Endothelial cell of umbilical vein (primary cell): ENCODE measurements around the gene BPIFB3.

Source experiments
- EZH2 ChIP-seq: IDR thresholded peaks from 2 replicates; pipeline ENCODE4 v1.6.1; 2012; ENCODE audit warnings: borderline replicate concordance, low read depth, mild to moderate bottlenecking, moderate library complexity, low read length, inconsistent platforms; ENCODE audit not compliant: severe bottlenecking
- JUN ChIP-seq: IDR thresholded peaks from 2 replicates; pipeline ENCODE4 v1.6.1; 2011; ENCODE audit warnings: borderline replicate concordance, low read depth; ENCODE audit not compliant: insufficient read length, insufficient read depth
- POLR2A ChIP-seq: IDR thresholded peaks from 2 replicates; pipeline ENCODE4 v1.6.1; 2012; ENCODE audit warnings: low read depth, mild to moderate bottlenecking, control low read depth, low read length
- TF ChIP-seq, protein P1 (sequence below), 2 donors: IDR thresholded peaks; 1 replicate in 1 of 2; 2 replicates in 1 of 2; pipeline ENCODE4 v1.5.1; 2011; ENCODE audit warnings: low read length in 2 of 2, mild to moderate bottlenecking in 2 of 2, moderate library complexity in 2 of 2, control low read depth in 1 of 2, inconsistent platforms in 1 of 2, low read depth in 1 of 2; ENCODE audit not compliant: insufficient read depth in 1 of 2; ENCODE audit errors: extremely low read depth in 1 of 2

DNA sequence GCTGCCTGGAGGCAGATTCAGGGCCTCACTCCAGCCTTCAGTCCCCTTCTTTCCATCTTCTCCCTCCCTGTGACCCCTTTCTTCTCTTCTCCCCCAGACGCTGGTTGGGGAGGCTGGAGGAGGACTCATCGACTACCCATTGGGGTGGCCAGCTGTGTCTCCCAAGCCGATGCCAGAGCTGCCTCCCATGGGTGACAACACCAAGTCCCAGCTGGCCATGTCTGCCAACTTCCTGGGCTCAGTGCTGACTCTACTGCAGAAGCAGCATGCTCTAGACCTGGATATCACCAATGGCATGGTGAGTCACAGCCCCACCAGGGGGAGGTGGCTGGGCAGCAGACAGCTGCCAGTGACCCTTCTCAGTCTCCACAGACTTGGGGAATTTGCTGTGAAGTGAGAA, 38.7 kb downstream of the BPIFB3 start:
- TF ChIP-seq EZH2: no peak
- TF ChIP-seq, protein P1, sequence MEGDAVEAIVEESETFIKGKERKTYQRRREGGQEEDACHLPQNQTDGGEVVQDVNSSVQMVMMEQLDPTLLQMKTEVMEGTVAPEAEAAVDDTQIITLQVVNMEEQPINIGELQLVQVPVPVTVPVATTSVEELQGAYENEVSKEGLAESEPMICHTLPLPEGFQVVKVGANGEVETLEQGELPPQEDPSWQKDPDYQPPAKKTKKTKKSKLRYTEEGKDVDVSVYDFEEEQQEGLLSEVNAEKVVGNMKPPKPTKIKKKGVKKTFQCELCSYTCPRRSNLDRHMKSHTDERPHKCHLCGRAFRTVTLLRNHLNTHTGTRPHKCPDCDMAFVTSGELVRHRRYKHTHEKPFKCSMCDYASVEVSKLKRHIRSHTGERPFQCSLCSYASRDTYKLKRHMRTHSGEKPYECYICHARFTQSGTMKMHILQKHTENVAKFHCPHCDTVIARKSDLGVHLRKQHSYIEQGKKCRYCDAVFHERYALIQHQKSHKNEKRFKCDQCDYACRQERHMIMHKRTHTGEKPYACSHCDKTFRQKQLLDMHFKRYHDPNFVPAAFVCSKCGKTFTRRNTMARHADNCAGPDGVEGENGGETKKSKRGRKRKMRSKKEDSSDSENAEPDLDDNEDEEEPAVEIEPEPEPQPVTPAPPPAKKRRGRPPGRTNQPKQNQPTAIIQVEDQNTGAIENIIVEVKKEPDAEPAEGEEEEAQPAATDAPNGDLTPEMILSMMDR (IDR thresholded peaks at IDR 0.05; ENCODE audit: extremely low read depth in 1 of 2, insufficient read depth in 1 of 2, low read depth in 1 of 2, low read length in 2 of 2): no peak
- no peak for TF ChIP-seq POLR2A
- TF ChIP-seq JUN: no peak
